HUES6 (cell line): ENCODE measurements around the gene TH.
"Not testable (repeated sequence)": the region's sequence is repeated elsewhere in the genome, so short reads cannot be mapped to it uniquely, and the experiment has no call there.

Experiments used
- H3K27ac ChIP-seq: 2 replicates; pipeline ENCODE4 v1.7.0; 2013; ENCODE audit warnings: low read depth, mild to moderate bottlenecking, low read length, inconsistent platforms
- H3K27me3 ChIP-seq: 2 replicates; pipeline ENCODE4 v1.6.1; 2013; ENCODE audit warnings: low read length; ENCODE audit not compliant: control insufficient read depth, insufficient read depth
- H3K36me3 ChIP-seq: 2 replicates; pipeline ENCODE4 v1.6.1; 2013; ENCODE audit warnings: low read length; ENCODE audit not compliant: control insufficient read depth, insufficient read depth
- H3K4me1 ChIP-seq: 2 replicates; pipeline ENCODE4 v1.6.1; 2013; ENCODE audit warnings: low read length; ENCODE audit not compliant: control insufficient read depth, insufficient read depth
- H3K4me3 ChIP-seq: 2 replicates; pipeline ENCODE4 v1.5.1; 2013; ENCODE audit warnings: low read depth, low read length
- H3K9ac ChIP-seq: one replicate; pipeline ENCODE4 v1.6.1; 2013; ENCODE audit warnings: mild to moderate bottlenecking, low read length
- H3K9me3 ChIP-seq: 2 replicates; pipeline ENCODE4 v1.6.1; 2013; ENCODE audit warnings: low read depth, low read length; ENCODE audit not compliant: control insufficient read depth, insufficient read depth

Gene TH

DNA sequence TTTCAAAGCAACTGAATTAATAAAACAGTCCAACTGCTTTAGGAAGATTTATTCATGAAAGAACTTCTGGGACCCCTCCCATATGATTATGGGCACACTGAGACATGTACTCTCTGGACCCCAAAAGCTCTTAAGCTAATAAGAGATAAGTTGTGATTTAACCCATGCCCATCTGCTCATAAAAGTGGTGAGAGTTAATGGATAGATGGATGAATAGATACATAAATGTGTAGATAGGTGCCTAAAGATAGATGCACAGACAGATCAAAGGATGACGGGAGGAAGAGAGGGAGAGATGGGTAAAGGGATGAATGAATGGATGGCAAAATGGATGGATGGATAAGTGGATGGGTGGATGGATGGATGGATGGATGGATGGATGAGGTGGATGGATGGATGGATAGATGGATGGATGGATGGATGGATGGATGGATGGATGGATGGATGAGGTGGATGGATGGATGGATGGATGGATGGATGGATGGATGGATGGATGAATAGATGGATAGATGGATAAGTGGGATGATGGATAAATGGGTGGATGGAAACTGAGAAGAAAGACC is 29.4 kb upstream of the TH start:
- Histone ChIP-seq H3K36me3 (no peaks in the 10 kb centered on the region), H3K27ac (no peak overlapping the region), H3K9me3 (no peaks in the 10 kb centered on the region), H3K4me1 (no peaks in the 10 kb centered on the region; the same call in 1 of the 2 replicates), H3K9ac (no peak overlapping the region), H3K4me3 (no peak overlapping the region), H3K27me3 (peaks cover 12% of the 10 kb centered on the region)

DNA sequence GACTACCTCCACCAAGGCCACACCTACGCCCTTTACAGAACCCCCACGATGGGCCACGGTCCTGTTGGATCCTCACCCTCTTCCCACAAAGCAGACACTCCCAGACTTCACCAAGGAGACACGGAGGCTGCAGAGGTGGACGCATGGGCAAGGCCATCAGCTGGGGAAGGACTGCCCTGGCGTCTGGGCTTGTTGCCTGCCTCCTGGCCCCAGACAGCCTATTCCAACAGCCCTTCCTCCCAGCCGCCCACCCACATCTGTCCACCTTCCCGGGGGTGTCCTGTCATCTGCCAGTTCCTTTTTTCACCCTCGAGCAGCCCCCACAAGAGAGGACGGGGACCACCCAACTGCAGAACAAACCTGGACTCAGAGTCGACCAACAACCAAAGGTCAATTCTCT is 28.9 kb upstream of the TH start:
- no peak overlapping the region for H3K4me3 ChIP-seq
- H3K36me3 ChIP-seq: no peaks in the 10 kb centered on the region
- H3K4me1 ChIP-seq: no peaks in the 10 kb centered on the region; the same call in 1 of the 2 replicates
- H3K9ac ChIP-seq: no peak overlapping the region
- H3K27me3 ChIP-seq: peaks cover 15% of the 10 kb centered on the region
- no peak overlapping the region for H3K27ac ChIP-seq
- H3K9me3 ChIP-seq: no peaks in the 10 kb centered on the region

DNA sequence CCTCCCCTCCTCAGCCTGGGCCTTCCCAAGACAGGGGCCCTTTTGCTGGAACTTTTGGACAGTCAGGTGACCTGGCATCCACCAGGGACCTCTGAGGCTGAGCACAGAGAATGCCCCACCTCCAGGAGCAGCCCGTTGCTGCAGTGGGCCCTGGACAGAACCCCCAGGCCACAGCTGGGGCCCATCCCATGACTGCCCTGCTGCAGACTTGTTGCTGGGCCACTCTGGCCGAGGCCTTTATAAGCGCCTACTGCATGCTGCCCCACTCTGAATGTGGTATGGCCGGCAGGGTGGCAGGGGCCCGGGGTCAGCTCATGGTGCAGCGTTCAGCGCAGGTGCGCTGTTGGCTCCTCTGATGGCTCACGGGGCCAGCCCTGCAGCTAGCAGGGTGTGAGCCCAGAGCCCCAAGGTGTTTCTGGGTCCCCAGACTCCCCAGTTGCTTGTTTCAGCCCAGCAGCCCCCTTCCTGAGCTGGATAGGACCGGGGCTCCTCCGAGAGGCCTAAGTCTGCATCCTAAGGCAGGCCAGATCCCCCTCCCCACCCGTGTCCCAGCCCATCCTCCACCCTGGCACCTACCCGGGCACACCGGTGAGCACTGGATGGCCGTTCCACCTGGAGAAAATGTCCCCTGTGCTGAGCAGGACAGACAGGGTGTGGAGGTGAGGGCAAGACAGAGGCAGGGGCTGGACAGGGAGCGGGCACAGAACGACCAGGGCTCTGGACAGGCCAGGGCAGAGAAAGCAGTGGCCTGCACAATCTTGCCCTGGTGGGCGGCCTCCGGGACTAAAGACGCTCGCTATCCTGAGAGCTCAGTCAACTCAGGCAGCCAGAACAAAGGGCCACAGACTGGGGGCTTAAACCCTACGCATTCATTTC is 28.1 kb upstream of the TH start:
- H3K27me3 ChIP-seq: peaks cover 15% of the 10 kb centered on the region
- H3K4me3 ChIP-seq: no peak overlapping the region
- no peak overlapping the region for H3K27ac ChIP-seq
- no peaks in the 10 kb centered on the region for H3K9me3 ChIP-seq
- H3K36me3 ChIP-seq: no peaks in the 10 kb centered on the region
- no peaks in the 10 kb centered on the region; the same call in 1 of the 2 replicates for H3K4me1 ChIP-seq
- H3K9ac ChIP-seq: no peak overlapping the region

DNA sequence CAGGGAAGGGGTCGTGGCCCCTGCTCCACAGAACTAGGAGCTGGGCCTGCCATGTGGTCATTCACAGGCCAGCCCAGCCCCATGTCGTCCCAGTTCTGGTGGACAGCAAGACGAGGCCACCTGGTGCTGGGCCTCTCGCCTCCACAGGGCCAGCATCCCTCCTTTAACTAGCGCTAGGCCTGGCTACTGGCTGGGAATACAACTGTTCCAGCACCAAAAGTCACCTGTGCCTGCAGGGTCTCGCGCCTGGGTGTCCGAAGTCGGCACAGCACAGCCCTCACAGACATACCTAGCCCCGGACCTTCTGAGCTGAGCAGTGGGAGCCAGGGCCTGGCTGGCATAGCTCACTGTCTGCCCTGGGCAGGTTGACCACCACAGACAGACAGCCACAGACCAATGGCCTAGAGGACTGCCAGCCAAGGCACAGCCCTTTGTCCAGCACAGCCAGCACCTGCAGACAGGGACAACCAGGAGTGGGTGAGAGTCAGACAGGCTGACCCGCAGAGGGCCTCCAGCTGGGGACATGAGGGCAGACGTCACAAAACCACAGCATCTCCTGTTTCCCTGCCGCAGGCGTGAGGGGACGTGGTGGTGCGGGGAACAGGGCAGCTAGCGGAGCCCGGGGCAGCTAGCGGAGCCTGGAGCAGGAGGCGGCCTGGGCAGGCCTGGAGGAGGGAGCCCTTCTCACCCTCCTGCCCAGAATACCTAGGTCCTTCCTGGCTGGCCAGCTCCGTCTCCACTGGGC is 27.2 kb upstream of the TH start:
- Histone ChIP-seq H3K27me3 (peaks cover 15% of the 10 kb centered on the region), H3K4me1 (no peaks in the 10 kb centered on the region), H3K36me3 (no peaks in the 10 kb centered on the region), H3K9me3 (no peaks in the 10 kb centered on the region), H3K27ac (no peak overlapping the region), H3K9ac (no peak overlapping the region), H3K4me3 (no peak overlapping the region)

DNA sequence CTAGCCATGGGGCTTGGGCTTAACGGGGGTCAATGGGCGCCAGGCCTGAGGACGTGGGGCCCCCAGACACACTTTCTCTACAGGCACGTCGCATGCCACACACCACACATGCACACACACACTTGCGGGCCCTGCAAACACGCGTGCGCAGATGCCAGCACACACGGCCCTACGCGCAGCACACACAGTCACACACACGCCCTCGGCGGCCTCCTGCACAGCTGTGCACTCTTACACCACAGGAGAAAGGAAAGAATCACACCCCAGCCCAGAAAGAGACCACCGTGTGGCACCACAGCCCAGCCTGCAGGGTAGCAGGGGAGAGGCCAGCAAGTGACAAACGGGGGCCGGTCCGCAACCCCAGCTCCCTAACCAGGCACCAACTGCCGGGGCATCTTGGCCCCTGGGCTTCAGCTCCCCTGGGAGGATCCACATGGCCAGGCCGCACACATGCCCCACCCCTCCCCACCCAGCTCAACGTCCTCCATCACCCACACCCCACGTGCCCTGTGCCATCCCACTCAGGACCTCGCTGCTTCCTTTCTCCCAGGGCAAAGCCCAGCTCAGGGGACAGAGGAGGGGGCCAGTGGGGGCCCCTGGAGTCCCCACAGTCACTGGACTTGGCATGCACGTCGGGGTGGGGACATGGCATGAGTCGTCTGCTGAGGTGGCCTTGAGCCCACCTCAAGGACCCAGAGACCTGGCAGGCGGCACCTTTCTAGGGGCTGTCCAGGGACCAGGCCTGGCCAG is 26.3 kb upstream of the TH start:
- H3K36me3 ChIP-seq: no peaks in the 10 kb centered on the region
- H3K9ac ChIP-seq: no peak overlapping the region
- H3K27me3 ChIP-seq: peaks cover 15% of the 10 kb centered on the region
- H3K4me3 ChIP-seq: no peak overlapping the region
- no peaks in the 10 kb centered on the region for H3K9me3 ChIP-seq
- no peaks in the 10 kb centered on the region for H3K4me1 ChIP-seq
- H3K27ac ChIP-seq: no peak overlapping the region

DNA sequence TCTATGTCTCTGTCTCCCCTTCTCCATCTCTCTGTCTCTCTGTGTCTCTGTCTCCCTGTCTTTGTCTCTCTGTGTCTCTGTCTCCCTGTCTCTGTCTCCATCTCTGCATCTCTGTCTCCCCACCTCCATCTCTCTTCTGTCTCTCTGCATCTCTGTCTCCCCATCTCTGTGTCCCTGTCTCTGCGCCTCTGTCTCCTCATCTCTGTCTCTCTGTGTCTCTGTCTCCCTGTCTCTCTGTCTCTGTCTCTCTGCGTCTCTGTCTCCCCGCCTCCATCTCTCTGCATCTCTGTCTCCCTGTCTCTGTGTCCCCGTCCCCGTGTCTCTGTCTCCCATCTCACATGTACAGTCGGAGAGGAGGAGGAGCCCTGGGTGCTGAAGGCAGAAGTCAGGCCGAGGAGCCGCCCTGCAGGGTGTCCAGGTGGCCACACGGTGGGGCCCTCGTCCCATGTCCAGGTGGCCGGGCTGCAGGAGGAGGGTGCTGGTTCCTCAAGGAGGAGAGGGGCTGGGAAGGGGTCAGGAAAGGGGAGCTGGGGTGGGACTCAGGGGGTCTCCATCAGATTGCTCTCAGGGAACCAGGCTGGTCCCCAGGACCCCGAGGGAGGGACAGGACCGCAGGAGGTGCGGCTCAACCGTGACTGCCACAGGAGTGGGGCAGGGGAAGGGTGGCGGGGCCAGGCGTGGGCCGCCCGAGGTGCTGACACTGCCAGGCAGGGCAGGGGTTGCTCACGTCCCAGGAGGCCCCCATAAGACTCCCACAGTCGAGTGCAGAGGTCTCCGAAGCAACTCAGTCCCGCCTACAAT is 25.6 kb upstream of the TH start:
- Histone ChIP-seq H3K4me1 (no peaks in the 10 kb centered on the region), H3K36me3 (no peaks in the 10 kb centered on the region), H3K9ac (no peak overlapping the region), H3K27me3 (peaks cover 15% of the 10 kb centered on the region), H3K9me3 (no peaks in the 10 kb centered on the region), H3K27ac (no peak overlapping the region), H3K4me3 (no peak overlapping the region)

DNA sequence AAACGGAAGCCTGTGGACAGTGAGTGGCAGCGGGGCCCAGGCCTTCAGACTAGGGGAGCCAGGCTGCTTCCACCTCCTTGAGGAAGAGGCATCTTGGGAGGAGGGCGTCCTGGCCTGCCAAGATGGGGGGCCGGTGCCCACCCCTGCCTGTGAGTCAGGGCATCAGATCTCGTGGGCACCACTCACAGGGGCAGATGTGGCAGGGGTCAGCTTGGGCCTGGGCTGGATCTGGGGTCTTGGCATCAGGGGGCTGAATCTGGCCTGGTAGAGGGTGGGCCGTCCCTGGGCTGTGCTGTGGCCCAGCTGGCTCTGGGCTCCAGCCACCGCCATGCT is 24.1 kb upstream of the TH start:
- Histone ChIP-seq H3K9me3 (no peaks in the 10 kb centered on the region), H3K4me1 (no peaks in the 10 kb centered on the region), H3K27me3 (peaks cover 15% of the 10 kb centered on the region), H3K36me3 (no peaks in the 10 kb centered on the region), H3K9ac (no peak overlapping the region), H3K4me3 (no peak overlapping the region), H3K27ac (no peak overlapping the region)

DNA sequence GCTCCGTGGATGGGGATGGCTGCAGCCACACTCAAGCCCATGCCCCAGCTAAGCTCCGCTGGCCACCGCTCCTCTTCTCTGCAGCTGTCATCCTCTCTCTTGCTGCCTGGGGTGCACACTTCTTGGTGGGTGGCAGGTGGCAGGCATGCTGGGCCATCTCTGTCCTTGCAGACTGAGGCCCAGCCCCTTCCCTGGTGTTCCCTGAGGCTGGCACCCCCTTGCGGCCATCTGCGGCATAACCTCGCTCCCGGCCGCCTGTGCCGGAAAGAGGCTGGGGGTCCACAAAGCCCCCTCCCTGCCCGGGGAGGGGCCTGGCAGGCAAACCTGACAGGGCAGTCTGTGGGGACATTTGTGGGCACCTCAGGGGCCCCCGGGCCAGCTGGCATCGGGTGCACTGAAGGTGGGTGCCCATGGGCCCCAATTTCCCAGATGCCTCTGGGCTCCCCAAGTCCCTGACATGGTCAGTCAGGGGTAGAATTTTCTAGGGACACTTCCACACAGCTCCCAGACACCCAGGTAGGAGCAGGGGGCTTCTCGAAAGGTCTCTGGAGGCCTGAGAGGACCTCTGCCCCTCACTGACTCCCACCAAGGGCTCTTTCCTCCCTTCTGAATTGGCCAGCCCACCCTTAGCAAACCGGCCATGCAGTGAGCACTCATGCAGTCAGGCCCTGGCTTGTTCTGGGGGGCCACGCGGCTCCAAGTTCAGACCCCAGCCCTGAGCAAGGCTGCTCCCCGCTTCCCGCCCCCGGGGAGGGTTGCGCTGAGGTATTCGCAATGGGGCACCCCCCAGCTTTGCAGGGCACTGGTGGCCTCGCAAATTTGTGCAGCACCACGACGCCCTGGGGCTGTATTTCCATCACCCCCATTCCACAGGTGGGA is 23.5 kb upstream of the TH start:
- no peak overlapping the region for H3K9ac ChIP-seq
- no peaks in the 10 kb centered on the region for H3K4me1 ChIP-seq
- H3K4me3 ChIP-seq: no peak overlapping the region

DNA sequence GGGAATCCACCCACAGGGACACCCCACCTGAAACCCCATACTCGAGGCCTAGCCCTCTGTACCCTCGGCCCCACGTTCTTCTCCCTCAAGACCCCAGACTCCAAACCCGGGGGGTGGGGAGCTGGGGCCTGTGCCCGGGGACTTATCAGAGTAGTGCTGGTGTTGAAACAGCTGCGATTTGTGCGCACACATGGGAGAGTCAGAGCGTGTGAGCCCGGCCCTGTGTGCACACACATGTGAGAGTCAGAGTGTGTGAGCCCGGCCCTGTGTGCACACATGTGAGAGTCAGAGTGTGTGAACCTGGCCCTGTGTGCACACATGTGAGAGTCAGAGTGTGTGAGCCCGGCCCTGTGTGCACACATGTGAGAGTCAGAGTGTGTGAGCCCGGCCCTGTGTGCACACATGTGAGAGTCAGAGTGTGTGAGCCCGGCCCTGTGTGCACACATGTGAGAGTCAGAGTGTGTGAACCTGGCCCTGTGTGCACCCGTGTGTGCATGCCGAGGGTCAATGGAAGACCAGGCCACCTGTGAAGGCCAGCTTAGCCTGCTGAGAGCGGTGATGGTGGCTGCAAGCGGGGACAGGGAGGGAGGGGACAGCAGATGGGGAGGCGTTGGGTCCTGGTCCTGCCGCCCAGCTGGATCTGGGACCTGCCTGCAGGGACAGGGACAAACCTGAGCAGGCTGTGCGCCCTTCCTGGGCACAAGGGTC is 22.4 kb upstream of the TH start:
- H3K9ac ChIP-seq, H3K4me3 ChIP-seq, H3K4me1 ChIP-seq, H3K27ac ChIP-seq, H3K9me3 ChIP-seq, H3K36me3 ChIP-seq: not testable (repeated sequence)
- H3K27me3 ChIP-seq: peaks cover 15% of the 10 kb centered on the region

More for the DNA sequence above, 23.5 kb upstream of the TH start:
- Histone ChIP-seq H3K9me3 (no peaks in the 10 kb centered on the region), H3K36me3 (no peaks in the 10 kb centered on the region), H3K27ac (no peak overlapping the region), H3K27me3 (peaks cover 15% of the 10 kb centered on the region)
